ENCODE results near the gene VSTM2B.

The VSTM2B gene

DNA sequence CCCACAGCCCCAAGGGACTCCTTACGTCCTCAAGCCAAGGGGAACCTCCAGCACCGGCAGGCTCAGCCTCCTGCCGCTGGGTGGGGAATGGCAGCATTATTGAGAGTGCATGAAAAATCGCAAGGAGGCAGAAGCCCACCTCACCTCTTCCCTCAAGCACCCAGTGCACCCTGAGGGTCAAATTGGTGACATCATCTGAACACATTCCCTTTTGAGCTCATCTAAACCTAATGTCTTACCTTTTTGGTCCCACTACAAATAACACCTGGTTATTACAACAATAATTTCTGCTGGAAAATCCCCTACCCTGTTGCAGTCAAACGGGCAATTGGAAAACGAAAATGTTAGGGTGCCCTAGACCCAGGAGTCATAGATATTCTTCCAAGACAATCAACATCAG lies 68.1 kb downstream of the VSTM2B start:
- no peak for DNase-seq (ENCODE audit: low spot score)

- no peak for DNase-seq (ENCODE audit: low spot score)
Observed at GRCh38 chr19:29596080-29596727, 70.4 kb downstream of the VSTM2B start.

DNA sequence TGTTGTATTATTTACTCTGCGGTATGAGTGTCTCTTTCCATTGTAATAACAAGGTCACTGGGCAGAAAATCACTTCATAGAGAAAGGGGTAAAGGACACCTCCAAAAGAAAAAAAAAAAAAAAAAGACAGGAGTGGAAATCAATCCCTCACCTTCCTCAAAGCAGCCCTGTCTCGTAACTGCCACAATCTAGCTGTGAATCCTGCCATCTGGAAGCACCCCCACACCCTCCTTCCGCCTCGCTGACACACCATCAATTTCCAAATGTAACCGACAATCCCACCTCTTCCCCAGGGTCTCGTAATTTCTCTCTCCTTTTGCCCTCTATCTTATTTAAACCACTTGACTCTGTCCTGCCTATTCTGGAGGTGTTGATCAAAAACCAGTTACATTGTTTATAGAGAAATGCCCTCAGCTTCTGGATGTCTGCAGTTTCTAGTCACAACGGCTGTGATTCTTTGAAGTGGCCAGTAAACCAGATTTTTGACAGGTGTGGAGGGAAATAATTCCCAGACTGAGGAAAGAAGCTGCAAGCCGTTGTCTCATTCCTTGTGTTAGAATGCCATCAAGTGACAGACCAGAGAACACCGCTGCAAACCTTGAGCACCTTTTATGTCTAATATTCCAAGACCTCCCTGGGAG lies 71.2 kb downstream of the VSTM2B start:
- no peak for DNase-seq (ENCODE audit: low spot score)

DNA sequence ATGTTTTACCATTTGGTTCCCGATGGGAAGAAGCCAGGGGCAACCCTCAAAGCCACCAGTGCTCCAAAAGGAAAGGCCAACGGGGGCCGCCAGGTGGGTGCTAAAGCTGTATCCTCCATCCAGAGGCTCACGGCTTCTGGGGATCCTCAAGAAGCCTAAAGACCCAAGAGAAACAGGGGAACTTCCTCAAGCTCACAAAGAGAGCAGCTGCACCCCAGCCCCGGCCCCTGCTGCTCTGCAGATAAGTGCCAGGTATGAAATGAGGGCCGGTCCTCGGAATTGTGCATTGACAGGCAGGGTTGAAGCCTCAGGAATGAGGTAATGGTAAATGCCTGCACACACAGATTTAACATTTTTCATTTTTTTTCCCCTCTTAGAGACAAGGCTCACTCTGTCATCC lies 72.2 kb downstream of the VSTM2B start:
- DNase-seq (ENCODE audit: low spot score), result no peak

- no peak for DNase-seq (ENCODE audit: low spot score)
Observed at GRCh38 chr19:29598496-29598895, 72.7 kb downstream of the VSTM2B start.

DNA sequence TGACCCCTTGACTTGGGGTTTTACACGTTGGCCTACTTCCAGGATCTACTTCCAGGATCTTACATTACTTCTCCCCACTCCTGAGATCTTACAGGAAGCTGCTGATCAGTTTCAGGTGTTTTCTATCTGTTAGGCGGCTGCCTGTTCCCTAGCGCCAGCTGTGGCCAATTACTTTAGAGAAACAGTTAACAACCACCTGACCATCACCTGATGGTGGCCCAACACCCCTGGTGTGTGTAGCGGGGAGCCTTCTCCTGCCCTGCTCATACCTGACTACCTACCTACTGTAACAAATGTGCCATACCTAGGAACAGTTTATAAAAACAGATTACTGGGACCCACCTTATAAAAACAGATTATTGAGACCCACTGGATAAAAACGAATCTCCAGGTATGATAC lies 77.5 kb downstream of the VSTM2B start:
- DNase-seq (ENCODE audit: low spot score), result no peak

DNA sequence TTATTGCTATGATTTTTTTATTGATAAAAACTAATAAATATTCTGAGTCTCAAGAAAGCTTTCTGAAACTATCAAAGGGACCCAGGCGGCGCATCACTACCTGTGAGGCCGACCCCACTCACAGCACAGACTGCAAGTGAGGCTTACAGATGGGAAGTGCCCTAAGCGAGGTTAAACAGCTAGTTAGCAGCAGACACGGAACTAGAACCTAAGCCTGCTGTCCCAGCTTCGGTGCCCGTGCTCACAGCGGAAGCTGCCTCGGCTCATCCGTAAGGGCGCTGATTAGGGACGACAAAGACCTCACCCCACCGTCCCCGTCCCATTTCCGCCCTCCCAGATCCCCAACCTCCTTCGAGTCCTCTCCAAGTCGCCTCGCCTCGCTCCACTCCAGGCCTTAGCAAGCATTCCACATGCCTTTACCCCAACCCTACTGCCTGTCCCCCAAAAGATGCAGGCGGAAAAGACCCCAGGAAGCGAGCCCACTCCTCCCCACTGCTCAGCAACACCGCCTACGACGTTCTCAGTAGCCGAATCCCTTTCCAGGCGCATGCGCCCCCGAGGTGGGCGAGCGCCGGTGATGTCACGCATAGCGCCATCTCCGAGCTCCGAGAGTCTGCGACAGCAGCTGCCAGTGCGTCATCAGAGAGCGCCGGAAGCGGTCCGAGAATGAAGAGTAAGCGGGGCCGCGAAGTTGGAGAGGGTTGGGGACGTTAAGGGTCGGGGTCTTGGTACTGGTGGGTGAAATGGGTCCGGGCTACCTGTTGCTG lies 80.0 kb downstream of the VSTM2B start, which contains the start of gene POP4:
Gene POP4 (plus strand): TSS at position 631 of the 767 bp plus-strand sequence. CDS start 36 bp downstream, at position 667.
- peak; percentile 94 for DNase-seq (ENCODE audit: low spot score)

- DNase-seq (ENCODE audit: low spot score), result no peak
Observed at GRCh38 chr19:29606420-29606747, 80.6 kb downstream of the VSTM2B start.

DNA sequence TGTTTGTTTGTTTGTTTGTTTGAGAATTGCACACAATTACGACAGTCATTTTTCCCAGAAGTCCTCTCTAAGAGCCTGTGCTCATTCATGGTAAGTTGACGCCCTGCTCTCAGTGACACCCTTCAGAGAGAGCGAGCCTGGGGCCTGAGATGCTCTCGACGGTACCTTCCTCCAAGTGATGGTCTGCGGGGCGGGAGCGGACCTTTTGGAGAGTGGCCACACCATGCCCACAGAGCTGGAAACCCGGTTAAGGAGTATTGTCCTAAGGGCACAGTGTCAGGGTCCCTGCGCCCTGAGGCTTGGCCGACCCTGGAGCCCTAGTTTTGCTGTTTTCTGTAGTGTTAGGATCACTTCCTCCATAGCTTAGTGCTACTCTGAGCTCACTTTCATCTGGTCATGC lies 83.8 kb downstream of the VSTM2B start:
- DNase-seq (ENCODE audit: low spot score), result no peak

- DNase-seq (ENCODE audit: low spot score), result no peak
Observed at GRCh38 chr19:29610213-29610573, 84.4 kb downstream of the VSTM2B start.

- DNase-seq (ENCODE audit: low spot score), result peak; percentile 78
Observed at GRCh38 chr19:29610574-29611271, 84.9 kb downstream of the VSTM2B start.

DNA sequence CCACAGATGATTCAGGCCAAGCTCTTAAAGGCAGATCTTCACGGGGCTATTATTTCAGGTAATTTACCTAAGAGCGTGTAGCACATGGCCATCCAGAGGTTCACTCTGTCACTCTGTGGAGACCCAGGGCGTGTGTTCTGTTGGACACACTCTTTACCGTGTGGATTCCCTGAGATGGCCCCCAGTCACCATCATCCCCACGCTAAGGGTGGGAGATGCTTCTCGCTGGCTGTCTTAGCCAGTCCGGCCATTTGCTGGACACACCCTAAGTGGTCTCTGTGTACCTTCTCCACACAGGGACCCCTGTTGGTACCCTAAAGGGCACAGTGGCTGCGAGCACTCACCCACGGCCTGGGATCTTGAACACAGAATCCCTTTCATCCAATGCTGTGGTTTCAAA lies 86.3 kb downstream of the VSTM2B start:
- DNase-seq (ENCODE audit: low spot score), result no peak

DNA sequence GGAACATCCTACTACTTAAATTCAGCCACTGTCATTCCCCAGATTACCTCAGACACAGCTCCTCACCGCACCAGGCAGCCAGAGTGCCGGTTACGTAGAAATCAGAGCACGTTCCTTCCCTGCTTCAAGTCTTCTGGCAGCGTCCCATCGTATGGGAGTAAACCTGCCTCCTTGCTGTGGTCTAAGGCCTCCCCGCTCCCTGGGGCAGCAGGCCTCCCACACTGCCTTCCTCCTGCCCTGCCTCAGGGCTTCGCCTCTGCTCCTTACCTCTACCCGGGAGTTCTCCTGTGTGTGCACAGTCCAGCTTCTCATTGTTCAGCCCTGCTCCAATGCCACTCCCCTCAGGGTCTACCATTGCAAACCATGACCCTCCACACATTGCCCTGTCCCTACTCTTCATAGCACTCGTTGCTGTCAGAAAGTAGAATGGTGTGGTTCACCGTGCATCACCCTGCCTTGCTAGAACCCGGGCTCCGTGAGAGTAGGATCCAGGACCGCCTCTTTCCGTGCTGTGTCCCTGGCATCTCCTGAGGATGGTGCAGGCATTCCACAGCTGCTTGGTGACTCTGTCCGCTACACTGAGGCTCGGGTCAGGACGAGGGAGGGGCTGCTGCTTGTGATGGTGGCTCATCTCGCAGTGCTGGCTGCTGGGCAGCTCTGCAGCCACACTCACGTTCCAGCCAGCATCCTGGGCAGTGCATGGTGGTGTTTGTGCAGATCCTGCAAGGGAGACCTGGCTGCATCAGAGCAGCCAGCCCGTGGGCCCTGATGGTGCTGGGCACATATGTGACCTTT lies 87.2 kb downstream of the VSTM2B start:
- no peak for DNase-seq (ENCODE audit: low spot score)

- DNase-seq (ENCODE audit: low spot score), result no peak
Observed at GRCh38 chr19:29614046-29614445, 88.3 kb downstream of the VSTM2B start.

Data from globus pallidus (tissue), 1 donor.